HEK293 (cell line): ENCODE data around the gene NAA25.

Experiments
- BCL6B ChIP-seq: fragments of 450-650 bp; formaldehyde crosslinking; IDR thresholded peaks from 2 replicates; pipeline ENCODE4 v1.5.1; 2017; ENCODE audit warnings: missing biosample characterization, missing genetic modification characterization
- HOXA7 ChIP-seq: sonication (generic); formaldehyde crosslinking; IDR thresholded peaks from 2 replicates; pipeline ENCODE4 v1.8.1; 2022; ENCODE audit warnings: missing genetic modification reagents, borderline replicate concordance
- HOXC10 ChIP-seq: sonication (generic); formaldehyde crosslinking; IDR thresholded peaks from 2 replicates; pipeline ENCODE4 v1.8.1; 2023; ENCODE audit warnings: mild to moderate bottlenecking, missing genetic modification reagents
- KLF16 ChIP-seq: fragments of 450-650 bp; formaldehyde crosslinking; IDR thresholded peaks from 2 replicates; pipeline ENCODE4 v1.5.1; 2017; ENCODE audit warnings: missing biosample characterization, missing genetic modification characterization
- KLF8 ChIP-seq: fragments of 450-650 bp; formaldehyde crosslinking; IDR thresholded peaks from 2 replicates; pipeline ENCODE4 v1.5.1; 2016; ENCODE audit warnings: missing biosample characterization, missing genetic modification characterization
- MYNN ChIP-seq: fragments of 450-650 bp; formaldehyde crosslinking; IDR thresholded peaks from 2 replicates; pipeline ENCODE4 v1.5.1; 2016; ENCODE audit warnings: missing biosample characterization, missing genetic modification characterization, borderline replicate concordance
- PRDM1 ChIP-seq: fragments of 450-650 bp; formaldehyde crosslinking; IDR thresholded peaks from 2 replicates; pipeline ENCODE4; 2016; ENCODE audit warnings: missing biosample characterization, missing genetic modification characterization
- PRDM6 ChIP-seq: fragments of 450-650 bp; formaldehyde crosslinking; IDR thresholded peaks from 2 replicates; pipeline ENCODE4 v1.5.1; 2017; ENCODE audit warnings: missing biosample characterization, missing genetic modification characterization
- RBAK ChIP-seq: fragments of 450-650 bp; formaldehyde crosslinking; IDR thresholded peaks from 2 replicates; pipeline ENCODE4 v1.5.1; 2016; ENCODE audit warnings: missing biosample characterization, missing genetic modification characterization
- REPIN1 ChIP-seq: fragments of 450-650 bp; formaldehyde crosslinking; IDR thresholded peaks from 2 replicates; pipeline ENCODE4 v1.5.1; 2017; ENCODE audit warnings: missing biosample characterization, missing genetic modification characterization, low read depth
- TCF7L2 ChIP-seq: IDR thresholded peaks from 2 replicates; pipeline ENCODE4 v1.6.1; 2011; ENCODE audit warnings: low read depth, mild to moderate bottlenecking, inconsistent platforms, low read length, moderate library complexity, borderline replicate concordance
- YY1 ChIP-seq: fragments of 450-650 bp; formaldehyde crosslinking; IDR thresholded peaks from 2 replicates; pipeline ENCODE4 v1.5.1; 2018; ENCODE audit warnings: missing biosample characterization, missing genetic modification characterization
- ZBTB10 ChIP-seq: fragments of 450-650 bp; formaldehyde crosslinking; IDR thresholded peaks from 2 replicates; pipeline ENCODE4 v1.5.1; 2016; ENCODE audit warnings: missing biosample characterization, missing genetic modification characterization
- ZFP37 ChIP-seq: fragments of 450-650 bp; formaldehyde crosslinking; IDR thresholded peaks from 2 replicates; pipeline ENCODE4 v1.5.1; 2016; ENCODE audit warnings: missing biosample characterization, missing genetic modification characterization
- ZNF140 ChIP-seq: fragments of 450-650 bp; formaldehyde crosslinking; IDR thresholded peaks from 2 replicates; pipeline ENCODE4 v1.5.1; 2016; ENCODE audit warnings: missing biosample characterization, missing genetic modification characterization
- ZNF211 ChIP-seq: fragments of 450-650 bp; formaldehyde crosslinking; IDR thresholded peaks from 2 replicates; pipeline ENCODE4 v1.5.1; 2016; ENCODE audit warnings: low read depth, missing biosample characterization, missing genetic modification characterization
- ZNF311 ChIP-seq: fragments of 450-650 bp; formaldehyde crosslinking; IDR thresholded peaks from 2 replicates; pipeline ENCODE4 v1.5.1; 2017; ENCODE audit warnings: missing biosample characterization, missing genetic modification characterization, borderline replicate concordance
- ZNF324 ChIP-seq: fragments of 450-650 bp; formaldehyde crosslinking; IDR thresholded peaks from 2 replicates; pipeline ENCODE4 v1.5.1; 2016; ENCODE audit warnings: missing biosample characterization, missing genetic modification characterization
- ZNF354C ChIP-seq: fragments of 450-650 bp; formaldehyde crosslinking; IDR thresholded peaks from 2 replicates; pipeline ENCODE4 v1.5.1; 2016; ENCODE audit warnings: missing biosample characterization, missing genetic modification characterization, low read depth, borderline replicate concordance
- ZNF37A ChIP-seq: fragments of 450-650 bp; IDR thresholded peaks from 2 replicates; pipeline ENCODE4 v1.5.1; 2018; ENCODE audit warnings: missing biosample characterization, missing genetic modification characterization
- ZNF394 ChIP-seq: fragments of 450-650 bp; formaldehyde crosslinking; IDR thresholded peaks from 2 replicates; pipeline ENCODE4 v1.5.1; 2016; ENCODE audit warnings: missing biosample characterization, missing genetic modification characterization, mild to moderate bottlenecking, moderate library complexity, borderline replicate concordance
- ZNF473 ChIP-seq: fragments of 450-650 bp; formaldehyde crosslinking; IDR thresholded peaks from 2 replicates; pipeline ENCODE4 v1.5.1; 2017; ENCODE audit warnings: missing biosample characterization, missing genetic modification characterization
- ZNF48 ChIP-seq: fragments of 450-650 bp; formaldehyde crosslinking; IDR thresholded peaks from 2 replicates; pipeline ENCODE4 v1.5.1; 2016; ENCODE audit warnings: missing biosample characterization, missing genetic modification characterization
- ZNF501 ChIP-seq: fragments of 450-650 bp; formaldehyde crosslinking; IDR thresholded peaks from 2 replicates; pipeline ENCODE4 v1.5.1; 2016; ENCODE audit warnings: missing biosample characterization, missing genetic modification characterization
- ZNF580 ChIP-seq: fragments of 450-650 bp; formaldehyde crosslinking; IDR thresholded peaks from 2 replicates; pipeline ENCODE4 v1.5.1; 2016; ENCODE audit warnings: missing biosample characterization, missing genetic modification characterization
- ZNF645 ChIP-seq: fragments of 450-650 bp; formaldehyde crosslinking; IDR thresholded peaks from 2 replicates; pipeline ENCODE4; 2016; ENCODE audit warnings: missing biosample characterization, missing genetic modification characterization
- ZNF747 ChIP-seq: fragments of 450-650 bp; formaldehyde crosslinking; IDR thresholded peaks from 2 replicates; pipeline ENCODE4 v1.5.1; 2016; ENCODE audit warnings: missing biosample characterization, missing genetic modification characterization
- ZNF777 ChIP-seq: fragments of 450-650 bp; formaldehyde crosslinking; IDR thresholded peaks from 2 replicates; pipeline ENCODE4 v1.5.1; 2017; ENCODE audit warnings: missing biosample characterization, missing genetic modification characterization, borderline replicate concordance
- ZSCAN16 ChIP-seq: fragments of 450-650 bp; formaldehyde crosslinking; IDR thresholded peaks from 2 replicates; pipeline ENCODE4 v1.5.1; 2016; ENCODE audit warnings: missing biosample characterization, missing genetic modification characterization
- ZSCAN4 ChIP-seq: fragments of 450-650 bp; formaldehyde crosslinking; IDR thresholded peaks from 2 replicates; pipeline ENCODE4 v1.5.1; 2017; ENCODE audit warnings: missing biosample characterization, missing genetic modification characterization

Gene NAA25

GRCh38 chr12:112116232-112117060, 7.9 kb upstream of the NAA25 start (continued):
- TF ChIP-seq ZNF747 = no peak
- no peak for TF ChIP-seq ZNF580 (tag by site-specific recombination)
- TF ChIP-seq YY1 = no peak
- TF ChIP-seq ZNF645 (tag by site-specific recombination) = no peak
- no peak for TF ChIP-seq REPIN1 (tag by site-specific recombination)
- no peak for TF ChIP-seq BCL6B
- no peak for TF ChIP-seq ZBTB10
- no peak for TF ChIP-seq ZNF140 (tag by site-specific recombination)
- TF ChIP-seq RBAK (tag by site-specific recombination) = no peak
- no peak for TF ChIP-seq ZNF394 (tag by site-specific recombination)
- TF ChIP-seq ZNF324 (tag by site-specific recombination) = no peak
- TF ChIP-seq PRDM6 (tag by site-specific recombination) = no peak
- no peak for TF ChIP-seq ZFP37 (tag by site-specific recombination)
- no peak for TF ChIP-seq MYNN
- TF ChIP-seq ZSCAN16 = no peak
- no peak for TF ChIP-seq HOXC10 (CRISPR knock-in tag)
- TF ChIP-seq HOXA7 = no peak
- no peak for TF ChIP-seq ZNF473
- no peak for TF ChIP-seq KLF16 (tag by site-specific recombination)
- TF ChIP-seq ZNF37A (tag by site-specific recombination) = no peak
- no peak for TF ChIP-seq KLF8 (tag by site-specific recombination)
- TF ChIP-seq ZNF311 = no peak
- TF ChIP-seq TCF7L2 = no peak
- TF ChIP-seq PRDM1 (tag by site-specific recombination) = no peak
- 0 out of 2 replicates have a peak, but pooled peaks have one; percentile 13 for TF ChIP-seq ZNF501 (tag by site-specific recombination)
- TF ChIP-seq ZNF211 (tag by site-specific recombination) = no peak
- TF ChIP-seq ZNF777 (tag by site-specific recombination) = no peak
- TF ChIP-seq ZNF48 (tag by site-specific recombination) = no peak
- TF ChIP-seq ZNF354C (tag by site-specific recombination) = no peak
- TF ChIP-seq ZSCAN4 = 0 out of 2 replicates have a peak, but pooled peaks have one; percentile 5
